Ramos (cell line): Measurements from ENCODE around the gene AAGAB.
"Not testable (repeated sequence)": the region's sequence is repeated elsewhere in the genome, so short reads cannot be mapped to it uniquely, and the experiment has no call there.

Source experiments
- in situ Hi-C: fragments of 300-500 bp; cut with MboI; formaldehyde crosslinking; loops from one replicate; pipeline ENCODE4 v1.14.3; 2022; ENCODE audit warnings: low sequenced_read_pairs; ENCODE audit not compliant: unreplicated experiment

Gene AAGAB

GRCh38 chr15:67157521-67158252 is 96.8 kb downstream of the AAGAB start:
- in situ Hi-C loops = no loop called here

- in situ Hi-C loops = no loop called here
These were observed 97.6 kb downstream of the AAGAB start for GRCh38 chr15:67156834-67157233.

GRCh38 chr15:67156426-67156825 is 98.0 kb downstream of the AAGAB start:
- in situ Hi-C loops = no loop called here

GRCh38 chr15:67154249-67154648 is 100.2 kb downstream of the AAGAB start:
- in situ Hi-C loops = no loop called here

GRCh38 chr15:67153044-67153443 is 101.4 kb downstream of the AAGAB start:
- in situ Hi-C loops = not testable (repeated sequence)

GRCh38 chr15:67152429-67152828 is 102.0 kb downstream of the AAGAB start:
- in situ Hi-C loops = no loop called here
